Superior temporal gyrus (tissue), 1 donor: ENCODE data around the gene CLK2.
"Not testable (repeated sequence)": the region's sequence is repeated elsewhere in the genome, so short reads cannot be mapped to it uniquely, and the experiment has no call there.

Experiments used
- DNase-seq: peaks from one replicate; pipeline ENCODE4 v3.0.0-alpha.2; 2016; ENCODE audit errors: extremely low spot score

CLK2 gene

DNA sequence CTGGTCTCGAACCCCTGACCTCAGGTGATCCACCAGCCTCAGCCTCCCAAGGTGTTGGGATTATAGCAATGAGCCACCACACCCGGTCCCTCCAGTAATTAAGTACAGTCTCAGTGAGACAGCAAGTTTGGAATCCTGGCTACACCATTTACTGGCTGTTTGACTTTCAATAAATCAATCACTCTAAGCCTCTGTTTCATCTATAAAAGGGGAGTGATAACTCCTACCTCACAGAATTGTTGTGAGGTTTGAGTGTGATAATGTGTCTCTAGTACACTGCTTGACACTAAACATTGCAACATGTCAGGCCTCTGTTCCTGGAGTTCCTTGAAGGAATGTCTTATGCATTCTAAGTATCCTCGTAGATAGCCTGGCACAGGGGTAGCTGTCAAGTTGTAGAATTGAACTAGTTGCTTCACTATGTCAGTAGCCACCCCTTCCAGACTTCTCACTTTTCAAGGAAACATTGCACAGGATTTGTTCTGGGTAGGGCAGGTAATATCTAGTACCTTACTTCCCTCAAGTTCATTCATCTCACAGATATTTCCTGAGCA, 30.4 kb downstream of the CLK2 start:
- peak; percentile 38 for DNase-seq

DNA sequence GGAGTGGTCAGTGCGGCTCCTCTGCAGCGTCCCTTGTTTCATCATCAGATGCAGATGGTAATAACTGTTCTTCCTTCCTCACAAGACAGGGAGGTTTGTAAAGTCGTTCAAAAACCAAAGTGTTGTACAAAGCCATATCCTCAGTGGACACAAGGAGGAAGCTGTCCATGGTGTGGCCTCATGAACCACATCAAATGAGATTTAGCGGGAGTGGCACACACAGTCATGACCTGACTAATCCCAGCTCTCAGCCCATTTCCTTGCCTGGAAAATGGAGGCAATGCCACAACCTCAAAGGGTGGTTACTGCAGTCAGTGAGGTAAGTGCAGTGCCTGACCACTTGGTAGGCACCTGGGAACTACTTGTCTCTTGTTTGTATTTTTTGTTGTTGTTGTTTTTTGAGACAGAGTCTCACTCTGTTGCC, 31.5 kb downstream of the CLK2 start:
- DNase-seq = no peak

DNA sequence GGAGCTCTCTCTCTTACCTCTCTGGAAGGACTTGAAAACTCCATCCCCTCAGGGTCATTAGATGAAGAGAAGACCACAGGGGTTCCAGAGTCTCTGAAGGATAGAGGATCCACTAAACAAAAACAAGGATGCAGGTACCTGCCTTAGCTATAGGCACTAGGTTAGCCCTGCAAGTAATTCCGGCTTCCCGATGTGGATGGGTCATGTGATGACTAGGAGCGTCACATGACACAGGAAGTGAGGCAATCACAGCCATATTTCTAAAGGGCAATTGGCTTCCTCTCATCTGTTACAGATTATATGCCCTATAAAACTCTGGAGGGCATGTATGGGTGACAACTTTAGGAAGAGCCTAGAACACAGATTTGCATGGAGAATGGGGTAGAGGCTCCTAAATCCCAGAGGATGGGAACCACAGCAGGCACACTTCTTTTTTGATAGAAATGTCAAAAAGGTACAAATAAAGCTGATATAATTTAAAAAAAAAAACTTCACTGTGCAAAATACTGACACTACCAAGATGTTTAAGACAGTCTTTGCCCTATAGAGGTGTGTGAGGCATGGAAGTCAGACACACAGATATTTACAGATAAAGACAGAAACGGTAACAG, 32.1 kb downstream of the CLK2 start:
- peak; percentile 98 for DNase-seq

DNA sequence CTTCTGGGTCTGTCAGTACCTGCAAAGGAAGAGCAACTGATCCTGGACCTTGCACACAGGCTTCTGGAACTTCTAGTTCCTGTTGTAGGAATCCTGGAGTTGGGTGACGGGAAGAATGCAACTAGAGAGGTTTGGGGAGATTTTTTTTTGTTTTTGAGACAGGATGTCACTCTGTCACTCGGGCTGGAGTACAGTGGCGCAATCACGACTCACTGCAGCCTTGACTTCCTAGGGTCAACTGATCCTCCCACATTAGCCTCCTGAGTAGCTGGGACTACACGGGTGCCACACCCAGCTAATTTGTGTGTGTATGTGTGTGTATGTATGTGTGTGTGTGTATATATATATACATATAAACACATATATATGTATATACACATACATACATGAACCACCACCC, 36.9 kb downstream of the CLK2 start:
- no peak for DNase-seq

DNA sequence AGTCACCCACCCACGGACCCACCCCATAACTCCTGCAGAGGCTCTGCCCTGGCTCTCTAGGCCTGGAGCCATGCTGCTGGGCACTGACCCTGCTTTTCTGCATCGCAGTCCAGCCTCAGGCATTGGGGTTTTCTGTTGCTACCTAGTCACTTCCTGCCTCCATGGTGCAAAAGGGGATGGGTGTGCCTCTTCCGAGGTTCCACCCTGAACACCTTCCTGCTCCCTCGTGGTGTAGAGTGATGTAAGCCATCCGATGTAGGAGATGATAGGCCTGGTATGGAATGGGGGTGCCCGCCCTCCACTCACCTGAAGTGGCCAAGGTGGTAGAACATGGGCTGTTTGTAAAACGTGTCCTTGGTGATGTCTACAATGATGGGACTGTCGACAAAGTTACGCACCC, 37.9 kb downstream of the CLK2 start:
- not testable (repeated sequence) for DNase-seq

DNA sequence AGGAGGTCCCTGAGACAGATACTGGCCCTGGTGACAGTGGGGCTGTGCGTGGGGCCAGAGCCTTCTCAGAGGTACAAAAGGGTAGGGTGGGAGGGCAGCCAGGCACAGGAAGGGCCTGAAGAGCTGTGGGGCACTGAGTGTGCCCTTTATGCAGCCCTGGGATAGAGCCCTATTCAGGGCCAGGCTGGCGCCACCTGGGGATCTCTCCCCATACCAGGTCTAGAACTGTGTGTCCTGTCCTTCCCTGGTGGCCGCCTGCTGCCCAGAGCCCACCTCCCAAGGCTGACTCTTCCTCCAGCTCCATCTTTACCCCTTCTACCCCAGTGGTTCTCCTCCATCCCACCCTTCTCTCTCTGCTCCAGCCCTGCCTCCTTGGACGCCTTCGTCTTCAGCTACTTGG, 39.8 kb downstream of the CLK2 start:
- not testable (repeated sequence) for DNase-seq

DNA sequence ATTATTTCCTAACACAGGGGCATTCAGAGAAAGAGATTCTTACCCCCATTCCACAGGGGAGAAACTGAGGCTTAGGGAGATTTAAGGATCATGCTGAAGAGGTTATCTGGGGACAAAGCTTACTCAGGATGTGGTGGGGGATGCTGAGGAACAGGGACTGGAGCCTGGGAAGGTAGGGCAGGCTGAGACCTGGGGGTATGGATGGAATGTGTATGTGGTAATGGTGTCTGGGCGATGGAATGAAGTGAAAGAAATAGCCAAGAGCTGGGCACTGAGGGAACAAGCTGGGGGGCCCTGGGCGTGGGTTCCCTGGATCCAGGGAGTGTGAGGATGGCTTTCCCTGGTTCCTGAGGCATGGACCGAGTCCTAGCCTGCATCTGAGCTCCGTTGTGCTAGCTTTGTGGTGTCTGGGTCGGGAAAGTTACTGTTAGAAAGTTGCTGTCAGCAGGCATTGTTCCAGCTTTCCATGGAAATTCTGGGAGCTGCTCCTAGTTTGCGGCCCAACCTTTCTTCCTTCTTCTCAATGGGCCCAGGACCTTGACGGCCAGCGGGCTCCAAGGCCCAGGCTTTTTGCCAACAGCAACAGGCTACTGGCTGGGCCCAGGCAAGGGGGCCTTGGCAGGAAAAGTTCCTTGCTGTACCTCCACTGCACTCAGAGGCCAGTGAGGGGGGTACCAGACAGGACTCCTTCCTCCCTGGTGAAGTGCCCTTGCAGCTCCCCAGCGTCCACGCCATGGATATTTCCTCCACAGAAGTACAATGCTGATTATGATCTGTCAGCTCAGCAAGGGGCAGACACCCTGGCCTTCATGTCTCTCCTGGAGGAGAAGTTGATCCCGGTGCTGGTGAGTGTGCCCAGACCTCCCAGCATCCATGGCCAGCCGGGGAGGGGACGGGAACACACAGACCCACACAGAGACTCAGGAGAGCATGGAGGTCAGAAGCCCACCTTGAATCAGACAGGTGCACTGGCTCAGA, 41.0 kb downstream of the CLK2 start:
- not testable (repeated sequence) for DNase-seq

DNA sequence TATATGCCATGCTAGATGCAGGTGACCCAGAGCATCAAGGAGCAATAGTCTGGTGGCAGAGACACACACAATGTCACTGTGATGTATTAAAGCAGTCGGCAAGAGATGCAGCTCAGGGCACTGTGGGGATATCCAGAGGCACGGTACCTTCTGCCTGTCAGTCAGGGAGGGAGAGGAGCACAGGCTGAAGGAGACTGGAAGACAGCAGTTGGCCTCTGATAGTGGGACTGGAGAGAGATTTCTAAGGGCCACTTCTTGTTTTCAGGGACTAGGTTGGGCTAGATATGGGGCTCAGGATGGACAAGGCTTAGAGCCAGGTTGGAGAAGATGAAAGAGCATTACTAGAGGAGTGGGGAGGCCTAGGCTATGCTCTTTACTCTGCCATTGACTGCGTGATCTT, 42.0 kb downstream of the CLK2 start:
- not testable (repeated sequence) for DNase-seq

DNA sequence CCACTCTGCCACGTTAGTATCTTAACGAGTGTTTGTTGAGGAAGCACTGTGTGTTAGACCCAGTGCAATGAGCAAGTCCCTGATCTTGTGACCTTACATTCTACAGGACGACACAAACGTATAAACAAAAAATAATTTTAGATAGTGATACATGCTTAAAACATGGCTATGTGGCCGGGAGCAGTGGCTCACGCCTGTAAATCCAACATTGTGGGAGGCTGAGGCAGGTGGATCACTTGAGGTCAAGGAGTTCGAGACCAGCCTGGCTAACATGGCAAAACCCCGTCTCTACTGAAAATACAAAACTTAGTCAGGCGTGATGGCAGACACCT, 45.2 kb downstream of the CLK2 start:
- DNase-seq = no peak

DNA sequence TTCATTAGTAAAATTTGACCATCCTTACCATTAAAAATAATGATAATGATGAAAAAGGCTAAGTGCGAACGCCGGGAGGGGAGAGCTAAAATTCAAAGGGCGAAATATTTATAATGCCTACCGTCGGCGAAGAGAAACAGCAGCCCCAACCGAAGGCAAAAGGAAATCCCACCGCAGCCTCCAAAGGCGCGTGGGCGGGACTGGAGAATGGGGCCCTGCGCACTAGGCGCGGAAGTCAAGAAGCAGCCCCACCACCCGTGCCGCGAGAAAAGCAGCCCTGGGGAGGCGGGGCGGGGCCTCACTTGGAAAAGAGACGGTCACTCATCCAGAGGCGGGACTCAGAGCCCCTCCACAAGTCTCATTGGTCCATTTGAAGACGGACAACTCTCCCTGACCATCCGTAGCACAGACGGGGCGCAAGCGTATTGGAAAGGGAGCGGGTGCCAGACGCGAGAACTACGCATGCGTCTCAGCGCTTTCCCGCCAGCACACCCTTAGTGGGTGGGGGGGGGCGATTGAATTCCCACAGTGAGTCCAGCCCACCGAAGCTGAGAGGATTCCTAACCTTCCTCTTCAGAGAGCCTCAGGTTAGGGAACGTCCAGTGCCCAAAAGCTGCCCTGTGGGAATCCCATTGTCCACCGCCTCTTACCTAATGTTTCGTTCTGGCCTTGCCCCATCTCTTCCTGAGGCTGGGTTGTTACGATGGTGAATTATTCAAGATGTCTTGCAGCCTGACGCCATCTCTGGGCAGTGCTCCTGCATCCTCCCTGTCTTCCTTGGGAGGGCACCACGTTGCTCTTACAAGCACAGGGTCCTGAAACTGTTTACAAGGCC, 45.8 kb downstream of the CLK2 start:
- peak; percentile 99 for DNase-seq

DNA sequence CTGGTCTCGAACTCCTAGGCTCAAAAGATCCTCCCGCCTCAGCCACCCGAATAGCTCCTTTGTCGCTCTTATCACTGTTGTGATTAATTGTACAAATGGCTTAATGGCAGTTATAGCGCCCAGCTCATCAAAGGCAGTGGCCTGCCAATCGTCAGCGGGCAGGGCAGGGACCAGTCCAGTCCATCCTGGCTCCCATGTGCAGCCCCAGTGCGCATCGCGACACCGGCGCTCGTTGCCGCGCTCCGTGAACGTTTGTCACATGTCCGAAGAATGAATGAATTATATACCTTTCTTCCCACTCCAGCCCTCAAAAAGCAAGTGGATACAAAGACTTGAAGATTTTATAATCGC, 46.4 kb downstream of the CLK2 start:
- peak; percentile 67 for DNase-seq

DNA sequence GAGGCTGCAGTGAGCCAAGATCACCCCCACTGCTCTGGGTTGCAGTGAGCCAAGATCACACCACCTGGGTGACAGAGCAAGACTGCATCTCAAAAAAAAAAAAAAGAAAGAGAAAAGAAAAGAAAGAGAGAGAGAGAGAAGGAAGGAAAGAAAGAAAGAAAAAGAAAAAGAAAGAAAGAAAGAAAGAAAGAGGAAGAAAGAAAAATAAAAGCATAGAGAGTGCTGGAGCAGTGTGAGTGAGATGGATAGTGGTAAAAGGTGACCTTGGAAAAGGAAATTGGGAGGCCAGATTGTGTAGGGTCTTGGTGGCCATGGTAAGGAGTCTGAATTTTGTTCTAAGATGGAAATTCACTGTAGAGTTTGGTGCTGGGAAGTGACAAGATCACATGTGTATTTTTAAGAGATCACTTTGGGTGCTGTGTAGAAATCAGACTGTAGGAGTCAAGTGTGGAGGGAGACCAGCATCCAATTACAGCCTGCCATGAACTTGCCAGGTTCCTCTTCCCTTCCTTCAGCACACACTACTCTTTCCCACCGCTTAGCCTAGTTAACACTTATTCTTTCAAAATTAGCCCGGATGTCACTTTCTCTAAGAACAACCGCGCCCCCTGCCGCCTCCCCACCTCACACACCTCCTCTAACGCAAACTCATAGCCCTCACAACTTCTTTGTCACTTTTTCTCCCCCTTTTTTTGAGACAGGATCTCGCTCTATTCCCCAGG, 47.0 kb downstream of the CLK2 start:
- DNase-seq = peak; percentile 69

DNA sequence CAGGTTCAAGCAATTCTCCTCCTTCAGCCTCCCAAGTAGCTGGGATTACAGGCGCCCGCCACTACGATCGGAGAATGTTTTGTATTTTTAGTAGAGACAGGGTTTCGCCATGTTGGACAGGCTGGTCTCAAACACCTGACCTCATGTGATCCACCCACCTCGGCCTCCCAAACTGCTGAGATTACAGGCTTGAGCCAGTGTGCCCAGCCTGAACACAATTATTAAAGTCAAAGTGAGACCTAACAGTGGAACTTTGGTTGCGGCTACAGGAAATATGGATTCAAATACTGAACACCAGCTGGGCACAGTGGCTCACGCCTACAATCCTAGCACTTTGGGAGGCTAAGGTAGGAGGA, 47.9 kb downstream of the CLK2 start:
- DNase-seq = not testable (repeated sequence)

DNA sequence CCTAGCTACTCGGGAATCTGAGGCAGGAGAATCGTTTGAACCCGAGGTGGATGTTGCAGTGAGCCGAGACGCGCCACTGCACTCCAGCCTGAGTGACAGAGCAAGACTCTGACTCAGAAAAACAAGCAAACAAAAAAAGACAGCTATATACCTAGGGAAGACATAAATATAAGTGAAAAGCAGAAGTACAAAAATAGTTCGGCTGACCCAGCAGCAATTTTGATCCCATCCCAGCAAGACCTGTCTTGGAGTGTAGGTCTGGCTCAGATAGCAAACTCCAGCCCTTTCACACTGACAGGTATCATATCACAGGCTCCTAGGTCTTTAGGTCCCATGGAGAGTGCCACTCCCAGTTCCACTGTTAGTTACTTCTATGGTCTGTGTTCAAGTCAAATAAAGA, 50.3 kb downstream of the CLK2 start:
- no peak for DNase-seq

DNA sequence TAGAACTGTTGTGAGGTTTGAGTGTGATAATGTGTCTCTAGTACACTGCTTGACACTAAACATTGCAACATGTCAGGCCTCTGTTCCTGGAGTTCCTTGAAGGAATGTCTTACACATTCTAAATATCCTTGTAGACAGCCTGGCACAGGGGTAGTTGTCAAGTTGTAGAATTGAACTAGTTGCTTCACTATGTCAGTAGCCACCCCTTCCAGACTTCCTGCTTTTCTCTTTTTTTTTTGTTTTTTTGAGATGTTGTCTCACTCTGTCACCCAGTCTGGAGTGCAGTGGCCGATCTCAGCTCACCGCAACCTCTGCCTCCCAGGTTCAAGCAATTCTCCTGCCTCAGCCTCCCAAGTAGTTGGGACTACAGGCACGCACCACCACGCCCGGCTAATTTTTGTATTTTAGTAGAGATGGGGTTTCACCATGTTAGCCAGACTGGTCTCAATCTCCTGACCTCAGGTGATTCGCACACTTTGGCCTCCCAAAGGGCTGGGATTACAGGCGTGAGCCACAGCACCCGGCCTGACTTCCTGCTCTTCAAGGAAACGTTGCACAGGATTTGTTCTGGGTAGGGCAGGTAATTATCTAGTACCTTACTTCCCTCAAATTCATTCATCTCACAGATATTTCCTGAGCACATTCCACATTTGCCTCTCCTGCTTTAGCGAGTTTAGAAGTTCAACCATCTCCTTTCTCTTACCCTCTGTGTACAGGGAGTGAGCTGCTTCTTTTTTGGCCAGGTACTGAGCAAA, 52.9 kb downstream of the CLK2 start:
- DNase-seq = not testable (repeated sequence)

DNA sequence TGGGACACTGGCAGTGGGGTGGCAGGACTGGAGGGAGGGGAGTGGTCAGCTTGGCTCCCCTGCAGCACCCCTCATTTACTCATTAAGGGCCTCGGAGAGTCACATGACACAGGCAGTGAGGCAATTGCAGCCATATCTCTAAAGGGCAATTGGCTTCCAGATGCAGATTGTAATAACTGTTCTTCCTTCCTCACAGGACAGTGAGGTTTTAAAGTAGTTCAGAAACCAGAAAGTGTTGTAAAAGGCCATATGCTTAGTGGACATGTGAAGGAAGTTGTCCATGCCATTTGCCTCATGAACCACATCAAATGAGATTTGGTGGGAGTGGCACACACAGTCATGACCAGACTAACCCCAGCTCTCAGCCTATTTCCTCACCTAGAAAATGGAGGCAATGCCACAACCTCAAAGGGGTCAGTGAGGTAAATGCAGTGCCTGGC, 53.7 kb downstream of the CLK2 start:
- DNase-seq = peak; percentile 87

DNA sequence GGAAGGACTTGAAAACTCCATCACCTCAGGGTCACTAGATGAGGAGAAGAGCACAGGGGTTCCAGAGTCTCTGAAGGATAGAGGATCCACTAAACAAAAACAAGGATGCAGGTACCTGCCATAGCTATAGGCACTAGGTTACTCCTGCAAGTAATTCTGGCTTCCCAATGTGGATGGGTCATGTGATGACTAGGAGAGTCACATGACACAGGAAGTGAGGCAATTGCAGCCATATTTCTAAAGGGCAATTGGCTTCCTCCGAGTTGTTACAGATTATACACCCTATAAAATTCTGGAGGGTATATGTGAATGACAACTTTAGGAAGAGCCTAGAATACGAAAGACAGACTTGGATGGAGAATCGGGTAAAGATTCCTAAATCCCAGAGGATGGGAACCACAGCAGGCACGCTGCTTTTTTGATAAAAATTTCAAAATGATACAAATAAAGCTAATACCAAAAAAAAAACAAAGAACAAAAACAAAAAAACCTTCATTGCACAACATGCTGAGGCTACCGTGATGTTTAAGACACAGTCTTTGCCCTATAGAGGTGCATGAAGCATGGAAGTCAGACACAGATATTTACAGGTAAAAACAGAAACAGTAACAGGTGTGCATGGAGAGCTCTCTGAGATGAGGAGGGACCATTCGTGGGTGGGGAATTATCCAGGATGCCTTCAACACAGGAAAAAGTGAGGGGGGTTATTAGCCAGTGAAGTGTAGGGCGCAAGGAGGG, 54.3 kb downstream of the CLK2 start:
- peak; percentile 98 for DNase-seq

DNA sequence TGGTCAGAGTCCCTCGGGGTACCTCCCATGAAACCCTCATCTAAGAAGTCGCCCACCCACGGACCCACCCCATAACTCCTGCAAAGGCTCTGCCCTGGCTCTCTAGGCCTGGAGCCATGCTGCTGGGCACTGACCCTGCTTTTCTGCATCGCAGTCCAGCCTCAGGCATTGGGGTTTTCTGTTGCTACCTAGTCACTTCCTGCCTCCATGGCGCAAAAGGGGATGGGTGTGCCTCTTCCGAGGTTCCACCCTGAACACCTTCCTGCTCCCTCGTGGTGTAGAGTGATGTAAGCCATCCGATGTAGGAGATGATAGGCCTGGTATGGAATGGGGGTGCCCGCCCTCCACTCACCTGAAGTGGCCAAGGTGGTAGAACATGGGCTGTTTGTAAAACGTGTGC, 58.6 kb downstream of the CLK2 start:
- DNase-seq = not testable (repeated sequence)
